Measurements from ENCODE around the gene LIF. TPM values are rescaled to one million over a fixed set of nuclear protein-coding genes. Genes with fewer than 3 reads are reported as not detected.

LIF gene
- total RNA-seq, 1 experiment from 2014 or later = 75.4 TPM

DNA sequence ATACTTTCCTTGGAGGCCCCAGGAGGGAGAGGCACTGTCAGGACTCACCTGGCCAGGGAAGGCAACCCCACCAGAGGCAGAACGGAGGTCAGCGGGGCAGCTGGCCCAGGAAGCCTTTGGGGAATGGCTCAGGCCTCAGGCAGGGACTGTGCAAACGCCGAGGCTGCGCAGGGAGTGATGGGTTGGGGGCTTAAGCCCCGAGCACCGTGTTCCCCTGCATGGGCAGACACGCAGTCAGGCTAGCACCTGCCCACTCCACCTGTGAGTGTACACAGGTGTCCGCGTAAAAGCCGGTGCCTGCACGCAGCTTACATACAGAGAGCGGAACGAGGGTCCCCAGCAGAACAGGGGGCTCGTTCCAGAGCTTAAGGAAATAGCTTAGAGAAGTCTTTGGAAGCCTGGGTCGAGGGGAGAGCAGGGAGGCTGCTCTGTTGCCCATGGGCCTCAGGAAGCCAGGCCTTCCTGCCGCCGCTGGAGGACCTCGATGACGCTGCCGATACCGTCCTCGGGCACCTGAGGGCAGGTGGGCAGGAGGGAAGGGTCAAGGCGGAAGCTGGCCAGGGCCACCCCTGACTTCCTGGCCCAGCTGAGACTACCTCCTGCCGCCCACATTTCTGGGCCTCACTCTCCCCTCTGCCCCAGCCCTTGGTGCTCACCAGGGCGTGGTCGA lies 38.8 kb upstream of the LIF start:
- Histone ChIP-seq H4K20me1 (ENCODE audit: insufficient read depth) (no peaks in the 10 kb centered on the region), H3K27ac (ENCODE audit: low read depth, low read length) (no peak overlapping the region), H3K36me3 (ENCODE audit: control insufficient read depth in 1 of 2, insufficient read depth in 2 of 2, low read length in 2 of 2) (no peaks in the 10 kb centered on the region), H3K9me2 (ENCODE audit: insufficient read depth) (no peaks in the 10 kb centered on the region), H2AFZ (ENCODE audit: low read depth, low read length, poor library complexity, severe bottlenecking) (no peak overlapping the region), H3K4me1 (ENCODE audit: control insufficient read depth in 1 of 2, insufficient read depth in 2 of 2, low read length in 2 of 2) (peaks cover 23 to 43% of the 10 kb centered on the region in 2 experiments), H3K9ac (ENCODE audit: low read length) (no peak overlapping the region), H3K4me3 (replicated peaks in 1 of 2; ENCODE audit: low read depth in 1 of 2, low read length in 2 of 2) (no peak overlapping the region), H3K27me3 (ENCODE audit: insufficient read depth, low read length) (no peaks in the 10 kb centered on the region), H3K79me2 (ENCODE audit: insufficient read depth, low read length) (no peaks in the 10 kb centered on the region), H3K4me2 (ENCODE audit: low read length) (no peak overlapping the region), H3K9me3 (ENCODE audit: control insufficient read depth in 1 of 2, insufficient read depth in 1 of 2, low read depth in 1 of 2, low read length in 2 of 2) (no peaks in the 10 kb centered on the region)
- intact Hi-C loops (cut with micrococcal nuclease) = loop anchor here (5.0 kb wide), 1 partner anchor 142 kb away; the partner anchor contains the start of gene MTFP1
- ATAC-seq = no peak
- no TSS peak for BruUV-seq (replicated peaks)
- no peak for TF ChIP-seq CBX3 (IDR thresholded peaks at IDR 0.05; ENCODE audit: low read depth)
- TF ChIP-seq SRF (IDR thresholded peaks at IDR 0.05; ENCODE audit: low read depth) = no peak
- TF ChIP-seq, protein P1, sequence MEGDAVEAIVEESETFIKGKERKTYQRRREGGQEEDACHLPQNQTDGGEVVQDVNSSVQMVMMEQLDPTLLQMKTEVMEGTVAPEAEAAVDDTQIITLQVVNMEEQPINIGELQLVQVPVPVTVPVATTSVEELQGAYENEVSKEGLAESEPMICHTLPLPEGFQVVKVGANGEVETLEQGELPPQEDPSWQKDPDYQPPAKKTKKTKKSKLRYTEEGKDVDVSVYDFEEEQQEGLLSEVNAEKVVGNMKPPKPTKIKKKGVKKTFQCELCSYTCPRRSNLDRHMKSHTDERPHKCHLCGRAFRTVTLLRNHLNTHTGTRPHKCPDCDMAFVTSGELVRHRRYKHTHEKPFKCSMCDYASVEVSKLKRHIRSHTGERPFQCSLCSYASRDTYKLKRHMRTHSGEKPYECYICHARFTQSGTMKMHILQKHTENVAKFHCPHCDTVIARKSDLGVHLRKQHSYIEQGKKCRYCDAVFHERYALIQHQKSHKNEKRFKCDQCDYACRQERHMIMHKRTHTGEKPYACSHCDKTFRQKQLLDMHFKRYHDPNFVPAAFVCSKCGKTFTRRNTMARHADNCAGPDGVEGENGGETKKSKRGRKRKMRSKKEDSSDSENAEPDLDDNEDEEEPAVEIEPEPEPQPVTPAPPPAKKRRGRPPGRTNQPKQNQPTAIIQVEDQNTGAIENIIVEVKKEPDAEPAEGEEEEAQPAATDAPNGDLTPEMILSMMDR (IDR thresholded peaks at IDR 0.05 in 2 of 3, conservative IDR thresholded peaks at IDR 0.05 in 1 of 3; ENCODE audit: borderline replicate concordance in 1 of 3, insufficient read depth in 1 of 3, low read depth in 2 of 3, low read length in 2 of 3) = no peak
- ChIA-PET RAD21 (ENCODE audit: low non-redundant PET in 1 of 2, low total read pairs in 2 of 2, uncharacterized antibody in 2 of 2, unreplicated experiment in 2 of 2) (no interaction called here), POLR2A (no interaction called here), CTCF (interaction anchor here (0.6 kb wide), 2 partner anchors 22 to 30 kb away, joined by 3 to 4 read pairs; no protein-coding TSS in a partner anchor)
- DNase-seq (ENCODE audit: low read depth, low spot score) = no peak

DNA sequence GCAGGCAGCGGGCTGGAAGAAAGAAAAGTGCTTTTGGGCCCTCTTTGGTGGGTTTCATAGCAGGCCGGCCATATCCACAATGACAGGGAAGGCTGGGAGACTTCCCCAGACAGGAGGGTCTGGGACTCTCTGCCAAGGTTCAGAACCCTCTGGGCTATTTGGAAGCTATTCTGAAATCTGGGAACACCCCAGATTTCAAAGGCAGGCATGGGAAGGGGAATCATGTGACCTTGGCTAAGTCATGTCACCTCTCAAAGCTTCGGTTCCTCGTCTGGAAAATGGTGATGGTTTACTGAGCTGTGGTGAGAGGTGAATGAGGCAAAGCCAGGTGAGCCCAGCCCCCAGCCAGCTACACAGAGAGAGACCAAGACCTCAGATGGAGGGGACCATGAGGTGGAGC lies 38.1 kb upstream of the LIF start:
- ChIA-PET CTCF (interaction anchor here (0.6 kb wide), 2 partner anchors 21 to 29 kb away, joined by 3 to 4 read pairs; no protein-coding TSS in a partner anchor), POLR2A (no interaction called here), RAD21 (ENCODE audit: low non-redundant PET in 1 of 2, low total read pairs in 2 of 2, uncharacterized antibody in 2 of 2, unreplicated experiment in 2 of 2) (no interaction called here)
- no peak overlapping the region for H3K4me2 ChIP-seq (ENCODE audit: low read length)
- H2AFZ ChIP-seq (ENCODE audit: low read depth, low read length, poor library complexity, severe bottlenecking) = no peak overlapping the region
- no peaks in the 10 kb centered on the region for H4K20me1 ChIP-seq (ENCODE audit: insufficient read depth)
- H3K27ac ChIP-seq (ENCODE audit: low read depth, low read length) = no peak overlapping the region
- intact Hi-C loops (cut with micrococcal nuclease) = loop anchor here (5.0 kb wide), 1 partner anchor 143 kb away; the partner anchor contains the start of gene MTFP1
- H3K4me1 ChIP-seq (ENCODE audit: control insufficient read depth in 1 of 2, insufficient read depth in 2 of 2, low read length in 2 of 2) = peaks cover 17 to 36% of the 10 kb centered on the region in 2 experiments
- no peaks in the 10 kb centered on the region for H3K9me3 ChIP-seq (ENCODE audit: control insufficient read depth in 1 of 2, insufficient read depth in 1 of 2, low read depth in 1 of 2, low read length in 2 of 2)
- no peak for ATAC-seq
- no peaks in the 10 kb centered on the region for H3K9me2 ChIP-seq (ENCODE audit: insufficient read depth)
- DNase-seq (ENCODE audit: low read depth, low spot score) = no peak
- H3K27me3 ChIP-seq (ENCODE audit: insufficient read depth, low read length) = no peaks in the 10 kb centered on the region
- no peak overlapping the region for H3K4me3 ChIP-seq (replicated peaks in 1 of 2; ENCODE audit: low read depth in 1 of 2, low read length in 2 of 2)
- no peak for TF ChIP-seq SRF (IDR thresholded peaks at IDR 0.05; ENCODE audit: low read depth)
- TF ChIP-seq, protein P2, sequence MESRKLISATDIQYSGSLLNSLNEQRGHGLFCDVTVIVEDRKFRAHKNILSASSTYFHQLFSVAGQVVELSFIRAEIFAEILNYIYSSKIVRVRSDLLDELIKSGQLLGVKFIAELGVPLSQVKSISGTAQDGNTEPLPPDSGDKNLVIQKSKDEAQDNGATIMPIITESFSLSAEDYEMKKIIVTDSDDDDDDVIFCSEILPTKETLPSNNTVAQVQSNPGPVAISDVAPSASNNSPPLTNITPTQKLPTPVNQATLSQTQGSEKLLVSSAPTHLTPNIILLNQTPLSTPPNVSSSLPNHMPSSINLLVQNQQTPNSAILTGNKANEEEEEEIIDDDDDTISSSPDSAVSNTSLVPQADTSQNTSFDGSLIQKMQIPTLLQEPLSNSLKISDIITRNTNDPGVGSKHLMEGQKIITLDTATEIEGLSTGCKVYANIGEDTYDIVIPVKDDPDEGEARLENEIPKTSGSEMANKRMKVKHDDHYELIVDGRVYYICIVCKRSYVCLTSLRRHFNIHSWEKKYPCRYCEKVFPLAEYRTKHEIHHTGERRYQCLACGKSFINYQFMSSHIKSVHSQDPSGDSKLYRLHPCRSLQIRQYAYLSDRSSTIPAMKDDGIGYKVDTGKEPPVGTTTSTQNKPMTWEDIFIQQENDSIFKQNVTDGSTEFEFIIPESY (IDR thresholded peaks at IDR 0.05; ENCODE audit: extremely low read depth, insufficient replicate concordance, low read length) = no peak
- TF ChIP-seq, protein P3, sequence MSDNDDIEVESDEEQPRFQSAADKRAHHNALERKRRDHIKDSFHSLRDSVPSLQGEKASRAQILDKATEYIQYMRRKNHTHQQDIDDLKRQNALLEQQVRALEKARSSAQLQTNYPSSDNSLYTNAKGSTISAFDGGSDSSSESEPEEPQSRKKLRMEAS (IDR thresholded peaks at IDR 0.05) = no peak
- TF ChIP-seq, protein P4, sequence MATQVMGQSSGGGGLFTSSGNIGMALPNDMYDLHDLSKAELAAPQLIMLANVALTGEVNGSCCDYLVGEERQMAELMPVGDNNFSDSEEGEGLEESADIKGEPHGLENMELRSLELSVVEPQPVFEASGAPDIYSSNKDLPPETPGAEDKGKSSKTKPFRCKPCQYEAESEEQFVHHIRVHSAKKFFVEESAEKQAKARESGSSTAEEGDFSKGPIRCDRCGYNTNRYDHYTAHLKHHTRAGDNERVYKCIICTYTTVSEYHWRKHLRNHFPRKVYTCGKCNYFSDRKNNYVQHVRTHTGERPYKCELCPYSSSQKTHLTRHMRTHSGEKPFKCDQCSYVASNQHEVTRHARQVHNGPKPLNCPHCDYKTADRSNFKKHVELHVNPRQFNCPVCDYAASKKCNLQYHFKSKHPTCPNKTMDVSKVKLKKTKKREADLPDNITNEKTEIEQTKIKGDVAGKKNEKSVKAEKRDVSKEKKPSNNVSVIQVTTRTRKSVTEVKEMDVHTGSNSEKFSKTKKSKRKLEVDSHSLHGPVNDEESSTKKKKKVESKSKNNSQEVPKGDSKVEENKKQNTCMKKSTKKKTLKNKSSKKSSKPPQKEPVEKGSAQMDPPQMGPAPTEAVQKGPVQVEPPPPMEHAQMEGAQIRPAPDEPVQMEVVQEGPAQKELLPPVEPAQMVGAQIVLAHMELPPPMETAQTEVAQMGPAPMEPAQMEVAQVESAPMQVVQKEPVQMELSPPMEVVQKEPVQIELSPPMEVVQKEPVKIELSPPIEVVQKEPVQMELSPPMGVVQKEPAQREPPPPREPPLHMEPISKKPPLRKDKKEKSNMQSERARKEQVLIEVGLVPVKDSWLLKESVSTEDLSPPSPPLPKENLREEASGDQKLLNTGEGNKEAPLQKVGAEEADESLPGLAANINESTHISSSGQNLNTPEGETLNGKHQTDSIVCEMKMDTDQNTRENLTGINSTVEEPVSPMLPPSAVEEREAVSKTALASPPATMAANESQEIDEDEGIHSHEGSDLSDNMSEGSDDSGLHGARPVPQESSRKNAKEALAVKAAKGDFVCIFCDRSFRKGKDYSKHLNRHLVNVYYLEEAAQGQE (IDR thresholded peaks at IDR 0.05; ENCODE audit: low read depth) = no peak
- H3K79me2 ChIP-seq (ENCODE audit: insufficient read depth, low read length) = no peaks in the 10 kb centered on the region
- BruUV-seq (replicated peaks) = no TSS peak
- no peak overlapping the region for H3K9ac ChIP-seq (ENCODE audit: low read length)
- H3K36me3 ChIP-seq (ENCODE audit: control insufficient read depth in 1 of 2, insufficient read depth in 2 of 2, low read length in 2 of 2) = no peaks in the 10 kb centered on the region
